HG02973 (cell line): ENCODE measurements around the gene MAN2B2.

Source experiments
- ATAC-seq: cut with Tn5 transposase; IDR thresholded peaks from one replicate; pipeline ENCODE4 v1.9.1; 2021; ENCODE audit warnings: moderate library complexity; ENCODE audit not compliant: unreplicated experiment

The MAN2B2 gene

DNA sequence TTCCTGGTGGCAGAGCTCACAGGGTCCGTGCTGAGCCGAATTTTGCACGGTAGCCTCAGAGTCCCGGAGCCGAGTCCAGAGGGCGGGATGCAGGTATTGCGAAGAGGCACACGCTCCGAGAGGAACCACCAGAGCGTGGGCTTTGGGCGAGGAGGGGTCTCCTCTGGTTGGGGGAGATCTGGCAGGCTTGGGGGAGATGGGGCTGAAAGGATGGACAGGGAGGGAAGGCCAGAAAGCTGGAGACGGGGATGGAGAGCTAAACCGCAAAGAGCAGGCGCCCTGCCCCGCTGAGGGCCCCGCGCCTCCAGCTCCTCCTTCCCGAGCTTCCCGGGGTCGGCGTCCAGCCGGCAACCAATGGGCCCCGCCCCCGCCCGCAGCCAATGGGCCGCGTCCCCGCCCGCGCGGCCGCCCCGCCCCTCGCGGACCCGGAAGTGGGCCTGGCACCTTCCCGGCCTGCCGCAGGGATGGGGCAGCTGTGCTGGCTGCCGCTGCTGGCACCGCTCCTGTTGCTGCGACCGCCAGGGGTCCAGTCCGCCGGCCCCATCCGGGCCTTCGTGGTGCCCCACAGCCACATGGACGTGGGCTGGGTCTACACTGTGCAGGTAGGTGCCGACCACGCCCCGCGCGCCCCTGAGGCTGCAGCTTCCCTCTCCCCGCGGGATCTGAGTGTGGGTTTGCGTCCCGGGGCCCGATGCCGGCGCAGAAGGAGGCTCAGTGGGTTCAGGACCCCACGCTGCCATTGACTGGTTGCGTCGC lies at the start of gene MAN2B2:
TSS of gene MAN2B2 (plus strand) at position 443 of the 756 bp plus-strand sequence. CDS start at position 465, 22 bp downstream.
- peak; percentile 83 for ATAC-seq

DNA sequence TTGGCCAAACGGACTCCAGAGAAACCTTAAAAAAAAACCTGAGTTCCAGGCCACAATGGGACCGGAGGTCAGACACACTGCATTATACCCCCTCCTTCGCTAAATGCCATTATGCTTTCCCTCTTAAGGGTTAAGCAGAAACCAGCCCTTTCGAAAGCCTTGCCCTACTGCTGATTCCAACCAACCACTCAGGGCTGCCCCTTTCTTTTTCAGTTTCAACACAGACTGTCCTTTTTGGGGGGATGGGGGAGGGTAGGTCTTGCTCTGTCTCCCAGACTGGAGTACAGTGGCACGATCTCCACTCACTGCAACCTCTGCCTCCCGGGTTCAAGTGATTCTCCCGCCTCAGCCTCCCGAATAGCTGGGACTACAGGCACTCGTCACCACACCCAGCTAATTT lies 49.5 kb upstream of the MAN2B2 start:
- ATAC-seq, result no peak

DNA sequence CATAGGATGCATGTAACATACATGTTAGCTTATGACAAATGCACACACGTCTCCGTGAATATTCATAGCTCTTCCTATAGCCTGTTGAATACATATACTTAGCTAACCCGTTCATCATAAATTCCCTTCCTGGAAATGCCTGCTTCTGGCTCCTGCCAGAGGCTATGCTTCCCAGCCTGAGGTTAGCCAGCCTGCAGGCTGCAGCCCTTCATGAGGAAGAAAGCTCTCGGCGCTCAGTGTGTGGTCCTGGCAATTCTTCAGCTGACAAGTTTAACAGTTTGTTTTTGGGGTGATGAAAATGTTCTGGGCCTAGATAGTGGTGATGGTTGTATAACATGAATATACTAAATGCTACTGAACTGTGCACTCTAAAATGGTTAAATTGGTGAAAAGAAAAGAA lies 48.8 kb upstream of the MAN2B2 start:
- no peak for ATAC-seq

- ATAC-seq, result no peak
Observed at GRCh38 chr4:6526671-6527091, 48.3 kb upstream of the MAN2B2 start.

- no peak for ATAC-seq
Observed at GRCh38 chr4:6527259-6527658, 47.7 kb upstream of the MAN2B2 start.

GRCh38 chr4:6527683-6528595 lies 47.0 kb upstream of the MAN2B2 start:
- no peak for ATAC-seq

DNA sequence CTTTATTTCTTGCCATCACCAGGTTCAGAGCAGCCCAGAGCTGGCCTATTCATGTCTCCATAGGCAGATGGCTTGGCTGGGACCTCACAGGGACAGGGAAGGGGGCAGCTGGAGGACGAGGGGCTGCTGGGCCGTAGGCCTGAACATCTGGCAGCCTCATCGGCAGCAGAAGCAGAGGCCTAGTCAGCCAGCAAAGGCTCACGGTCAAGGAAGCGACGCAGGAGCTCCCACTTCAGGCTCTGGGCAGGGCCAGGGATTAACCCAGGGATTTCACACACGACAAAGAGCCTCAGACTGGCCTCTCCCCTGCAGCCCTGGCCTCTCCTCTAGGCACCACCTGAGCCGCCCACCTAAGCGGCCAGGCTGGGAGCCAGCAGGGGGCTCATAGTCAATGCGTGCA lies 46.0 kb upstream of the MAN2B2 start:
- ATAC-seq, result no peak

DNA sequence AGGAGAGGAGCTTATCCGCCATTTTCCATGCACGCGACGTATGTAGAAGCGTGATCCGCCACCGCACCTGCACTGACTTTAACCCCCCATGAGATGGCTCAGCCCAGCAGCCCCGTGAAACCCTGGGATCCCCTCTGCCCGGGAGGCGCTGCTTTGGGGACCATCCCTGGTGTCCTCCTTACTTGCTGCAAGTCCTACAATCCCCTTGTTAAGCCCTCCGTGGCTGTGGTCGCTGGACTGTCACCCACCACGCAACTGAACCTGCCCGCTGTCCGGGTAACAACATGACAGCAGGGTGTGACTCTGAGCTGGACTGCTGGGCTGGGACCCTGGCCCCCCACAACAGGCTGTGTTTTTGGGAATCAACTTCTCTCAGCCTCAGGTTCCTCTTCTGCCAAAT lies 44.7 kb upstream of the MAN2B2 start:
- no peak for ATAC-seq

GRCh38 chr4:6530964-6531363 lies 44.0 kb upstream of the MAN2B2 start:
- ATAC-seq, result no peak

DNA sequence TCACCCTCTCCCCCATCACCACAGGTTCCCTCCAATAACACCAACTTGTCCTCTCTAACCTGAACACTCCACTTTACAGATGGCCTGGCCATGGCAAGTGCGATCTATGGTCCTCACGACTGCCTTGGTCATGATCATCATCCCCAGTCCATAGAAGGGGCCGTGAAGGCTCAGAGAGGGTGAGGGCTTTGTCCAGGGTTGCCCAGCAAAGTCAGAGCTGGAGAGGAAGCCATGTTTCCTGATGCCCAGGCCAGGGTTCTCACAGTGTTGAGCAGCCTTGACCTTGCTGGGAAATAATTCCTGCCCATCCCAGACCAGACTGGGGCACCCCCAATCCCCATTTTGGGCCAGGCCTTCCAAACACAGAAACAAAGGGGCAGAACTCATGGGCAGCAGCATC lies 42.9 kb upstream of the MAN2B2 start:
- no peak for ATAC-seq

DNA sequence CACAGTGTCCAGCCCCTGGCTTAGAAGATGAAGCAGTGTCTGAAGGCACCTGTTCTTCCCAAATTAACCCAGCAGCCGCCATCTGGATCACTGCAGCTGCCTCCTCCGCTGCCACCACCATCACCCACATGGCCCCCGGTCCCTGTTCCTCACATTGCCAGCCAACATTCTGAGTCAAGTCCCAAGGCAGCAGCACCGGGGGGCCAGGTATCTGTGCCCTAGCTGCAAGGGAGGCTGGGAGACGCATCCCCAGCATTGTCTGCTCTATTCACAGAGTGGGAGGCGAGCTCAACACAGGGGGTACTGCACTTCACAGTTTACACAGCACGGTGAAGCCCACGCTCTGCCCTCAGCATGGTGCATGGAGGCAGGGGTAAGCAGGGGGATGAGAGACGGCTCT lies 42.3 kb upstream of the MAN2B2 start:
- no peak for ATAC-seq

DNA sequence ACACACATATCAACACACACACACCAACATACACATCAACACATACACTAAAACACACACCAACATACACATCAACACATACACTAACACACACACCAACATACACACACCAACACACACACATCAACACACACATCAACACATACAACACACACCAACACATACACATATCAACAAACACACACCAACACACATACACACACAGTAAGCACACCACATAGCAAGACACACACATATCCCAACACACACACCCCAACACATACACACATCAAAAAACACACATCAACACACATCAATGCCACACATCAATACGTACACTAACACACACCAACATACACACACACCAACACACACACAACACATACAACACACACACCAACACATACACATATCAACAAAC lies 40.9 kb upstream of the MAN2B2 start:
- no peak for ATAC-seq

DNA sequence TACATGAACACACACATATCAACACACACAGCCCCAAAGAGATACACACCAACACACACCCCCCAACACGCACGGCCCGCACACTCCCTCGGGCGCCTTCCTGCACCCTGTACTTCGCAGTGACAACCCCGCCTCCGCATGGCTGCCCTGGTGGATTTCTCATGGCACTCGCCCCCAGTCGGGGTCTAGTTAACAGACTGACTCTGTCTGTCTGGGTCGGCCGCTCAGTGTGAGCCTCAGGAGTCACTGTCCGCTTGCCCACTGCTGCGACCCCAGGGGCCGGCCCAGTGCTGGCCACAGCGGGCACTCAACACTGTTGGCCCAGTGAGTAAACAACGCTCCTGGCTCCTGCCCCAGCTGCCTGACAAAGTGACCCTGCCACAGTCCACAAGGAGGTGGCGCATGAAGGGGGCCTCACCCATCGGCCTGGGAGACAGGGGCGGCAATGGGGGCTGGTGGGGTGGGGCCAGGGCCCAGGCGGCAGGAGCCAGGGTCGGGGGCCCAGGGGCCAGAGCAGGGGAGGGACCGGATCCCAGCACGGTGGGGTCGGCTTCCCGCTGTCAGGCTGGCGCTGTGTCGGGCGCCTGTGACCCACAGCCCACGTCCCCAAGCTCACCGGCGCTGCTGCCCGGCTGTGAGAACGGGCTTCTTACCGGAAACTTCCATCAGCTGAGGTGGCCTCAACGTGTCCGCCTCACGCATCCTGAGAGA lies 40.2 kb upstream of the MAN2B2 start:
- no peak for ATAC-seq

- ATAC-seq, result no peak
Observed at GRCh38 chr4:6535329-6535692, 39.7 kb upstream of the MAN2B2 start.

- no peak for ATAC-seq
Observed at GRCh38 chr4:6535706-6536105, 39.3 kb upstream of the MAN2B2 start.

DNA sequence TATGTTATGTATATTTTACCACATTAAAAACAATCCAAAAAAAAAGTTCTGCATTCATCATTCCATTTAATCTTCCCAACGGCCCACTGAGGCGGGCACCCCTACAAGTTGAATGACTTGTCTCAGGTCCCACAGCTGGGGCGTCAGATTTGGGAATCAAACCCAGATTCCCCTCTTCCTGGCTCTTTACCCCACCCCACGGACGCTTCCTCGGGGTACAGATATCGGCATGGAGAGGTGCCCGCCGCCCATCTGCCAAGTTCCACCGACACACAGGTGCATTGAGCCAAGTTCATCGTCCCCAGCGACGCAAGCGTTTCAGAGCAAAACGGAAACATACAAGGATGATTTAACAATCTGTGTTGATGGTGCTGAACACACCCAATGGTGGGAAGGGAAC lies 36.9 kb upstream of the MAN2B2 start:
- ATAC-seq, result no peak

- no peak for ATAC-seq
Observed at GRCh38 chr4:6538575-6538974, 36.4 kb upstream of the MAN2B2 start.

GRCh38 chr4:6539009-6539764 lies 35.8 kb upstream of the MAN2B2 start:
- no peak for ATAC-seq

DNA sequence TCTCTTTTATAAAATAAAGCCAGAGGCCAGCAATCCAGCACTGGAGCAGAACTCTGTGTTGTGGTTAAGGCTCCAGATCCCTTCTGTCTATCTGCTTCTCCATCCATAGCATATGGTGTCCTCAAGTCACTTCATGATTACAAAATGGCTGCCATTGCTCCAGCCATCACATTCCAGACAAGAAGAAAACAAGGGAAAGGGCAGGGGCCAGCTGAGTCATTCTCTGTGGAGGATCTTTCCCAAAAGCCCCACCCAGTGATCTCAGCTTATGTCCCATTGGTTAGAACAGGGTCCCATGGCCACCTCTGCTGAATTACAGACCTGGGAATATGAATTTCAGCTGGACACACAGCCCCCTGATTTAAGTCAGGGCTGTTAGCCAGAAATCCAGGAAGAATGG lies 34.1 kb upstream of the MAN2B2 start:
- no peak for ATAC-seq

- no peak for ATAC-seq
Observed at GRCh38 chr4:6541789-6542188, 33.2 kb upstream of the MAN2B2 start.

GRCh38 chr4:6542951-6543350 lies 32.0 kb upstream of the MAN2B2 start:
- no peak for ATAC-seq
